ENCODE data around the gene PARD6B.

- no peak for TF ChIP-seq EP300 (conservative IDR thresholded peaks at IDR 0.05; ENCODE audit: poor library complexity, severe bottlenecking)
- no peak for TF ChIP-seq MXI1 (conservative IDR thresholded peaks at IDR 0.05; ENCODE audit: poor library complexity, severe bottlenecking)
Measured at GRCh38 chr20:50717312-50717711, 14.1 kb upstream of the PARD6B start.

Data from neural cell (in vitro differentiated cells).